Activated naive CD8-positive, alpha-beta T cell treated with anti-CD3 and anti-CD28 coated beads, Interleukin-2, amount 50 U/mL, for 24 hours (primary cell): ENCODE results near the gene WDR82.
A peak's percentile ranks its signal among the peaks of the same experiment; 100 is the strongest.

Source experiments
- ATAC-seq: fragments of 150-1000 bp; cut with Tn5 transposase; one replicate; pipeline ENCODE4 v1.10.0; 2021
- DNase-seq: peaks from one replicate; pipeline ENCODE4 v3.0.0; 2021
- H3K27ac Mint-ChIP-seq: one replicate; pipeline ENCODE4 v1.8.0; 2021; ENCODE audit warnings: mild to moderate bottlenecking, mixed read lengths
- H3K27me3 Mint-ChIP-seq: one replicate; pipeline ENCODE4 v1.8.0; 2021; ENCODE audit warnings: mixed read lengths
- H3K36me3 Mint-ChIP-seq: one replicate; pipeline ENCODE4 v1.8.0; 2021; ENCODE audit warnings: low read depth, mixed read lengths
- H3K4me1 Mint-ChIP-seq: one replicate; pipeline ENCODE4 v1.8.0; 2021; ENCODE audit warnings: mixed read lengths
- H3K4me3 Mint-ChIP-seq: one replicate; pipeline ENCODE4 v1.8.0; 2021; ENCODE audit warnings: mild to moderate bottlenecking, moderate library complexity, mixed read lengths
- H3K9me3 Mint-ChIP-seq: one replicate; pipeline ENCODE4 v1.8.0; 2021; ENCODE audit warnings: mixed read lengths

Gene WDR82

GRCh38 chr3:52314489-52314888 lies 36.0 kb upstream of the WDR82 start:
- H3K27me3 Mint-ChIP-seq, result no peaks in the 10 kb centered on the region
- peaks cover 3% of the 10 kb centered on the region for H3K36me3 Mint-ChIP-seq
- no peaks in the 10 kb centered on the region for H3K9me3 Mint-ChIP-seq
- DNase-seq, result no peak
- H3K4me1 Mint-ChIP-seq, result peaks cover 60% of the 10 kb centered on the region
- H3K4me3 Mint-ChIP-seq, result no peak overlapping the region
- H3K27ac Mint-ChIP-seq, result peak overlapping the region; percentile 38
- no peak for ATAC-seq

- peaks cover 3% of the 10 kb centered on the region for H3K36me3 Mint-ChIP-seq
- DNase-seq (peak; percentile 22), ATAC-seq (no peak)
- peaks cover 60% of the 10 kb centered on the region for H3K4me1 Mint-ChIP-seq
- H3K4me3 Mint-ChIP-seq, result no peak overlapping the region
- no peaks in the 10 kb centered on the region for H3K9me3 Mint-ChIP-seq
- no peaks in the 10 kb centered on the region for H3K27me3 Mint-ChIP-seq
- H3K27ac Mint-ChIP-seq, result peak overlapping the region; percentile 46
Observed at GRCh38 chr3:52313774-52314188, 35.3 kb upstream of the WDR82 start.

- Mint-ChIP-seq H3K4me1 (peaks cover 62% of the 10 kb centered on the region), H3K4me3 (no peak overlapping the region), H3K27ac (peak overlapping the region; percentile 46), H3K36me3 (peaks cover 3% of the 10 kb centered on the region), H3K9me3 (no peaks in the 10 kb centered on the region), H3K27me3 (no peaks in the 10 kb centered on the region)
- ATAC-seq, result no peak
- no peak for DNase-seq
Observed at GRCh38 chr3:52313188-52313773, 34.8 kb upstream of the WDR82 start.

GRCh38 chr3:52311576-52312119 lies 33.2 kb upstream of the WDR82 start:
- DNase-seq, result no peak

GRCh38 chr3:52310861-52311575 lies 32.6 kb upstream of the WDR82 start:
- ATAC-seq, result peak; percentile 94
- peaks cover 63% of the 10 kb centered on the region for H3K4me1 Mint-ChIP-seq
- peak overlapping the region; percentile 14 for H3K27ac Mint-ChIP-seq

More at GRCh38 chr3:52311576-52312119, 33.2 kb upstream of the WDR82 start:
- H3K27ac Mint-ChIP-seq, result no peak overlapping the region
- H3K4me3 Mint-ChIP-seq, result no peak overlapping the region
- peaks cover 3% of the 10 kb centered on the region for H3K36me3 Mint-ChIP-seq
- ATAC-seq, result no peak
- peaks cover 65% of the 10 kb centered on the region for H3K4me1 Mint-ChIP-seq
- no peaks in the 10 kb centered on the region for H3K9me3 Mint-ChIP-seq
- no peaks in the 10 kb centered on the region for H3K27me3 Mint-ChIP-seq

GRCh38 chr3:52308308-52308707 lies 29.9 kb upstream of the WDR82 start:
- no peak for DNase-seq
- no peaks in the 10 kb centered on the region for H3K9me3 Mint-ChIP-seq
- ATAC-seq, result no peak
- peak overlapping the region; percentile 37 for H3K27ac Mint-ChIP-seq
- no peak overlapping the region for H3K4me3 Mint-ChIP-seq
- no peaks in the 10 kb centered on the region for H3K27me3 Mint-ChIP-seq
- peaks cover 46% of the 10 kb centered on the region for H3K4me1 Mint-ChIP-seq
- H3K36me3 Mint-ChIP-seq, result peaks cover 3% of the 10 kb centered on the region

More at GRCh38 chr3:52310861-52311575, 32.6 kb upstream of the WDR82 start:
- peak; percentile 66 for DNase-seq
- Mint-ChIP-seq H3K4me3 (no peak overlapping the region), H3K27me3 (no peaks in the 10 kb centered on the region), H3K9me3 (no peaks in the 10 kb centered on the region), H3K36me3 (peaks cover 3% of the 10 kb centered on the region)

- Mint-ChIP-seq H3K9me3 (no peaks in the 10 kb centered on the region), H3K4me3 (no peak overlapping the region), H3K36me3 (peaks cover 3% of the 10 kb centered on the region), H3K4me1 (peaks cover 35% of the 10 kb centered on the region), H3K27ac (no peak overlapping the region), H3K27me3 (no peaks in the 10 kb centered on the region)
- DNase-seq (no peak), ATAC-seq (no peak)
Observed at GRCh38 chr3:52306978-52307377, 28.5 kb upstream of the WDR82 start.

GRCh38 chr3:52305926-52306325 lies 27.5 kb upstream of the WDR82 start:
- H3K9me3 Mint-ChIP-seq, result no peaks in the 10 kb centered on the region
- H3K4me3 Mint-ChIP-seq, result no peak overlapping the region
- peaks cover 29% of the 10 kb centered on the region for H3K4me1 Mint-ChIP-seq
- DNase-seq (no peak), ATAC-seq (no peak)
- H3K27ac Mint-ChIP-seq, result no peak overlapping the region
- peaks cover 3% of the 10 kb centered on the region for H3K36me3 Mint-ChIP-seq
- no peaks in the 10 kb centered on the region for H3K27me3 Mint-ChIP-seq

GRCh38 chr3:52303811-52304210 lies 25.4 kb upstream of the WDR82 start:
- Mint-ChIP-seq H3K36me3 (no peaks in the 10 kb centered on the region), H3K27ac (no peak overlapping the region), H3K4me3 (no peak overlapping the region), H3K9me3 (no peaks in the 10 kb centered on the region), H3K27me3 (no peaks in the 10 kb centered on the region), H3K4me1 (peaks cover 26% of the 10 kb centered on the region)
- DNase-seq (no peak), ATAC-seq (no peak)

- no peak overlapping the region for H3K27ac Mint-ChIP-seq
- peaks cover 20% of the 10 kb centered on the region for H3K4me1 Mint-ChIP-seq
Observed at GRCh38 chr3:52302426-52303145, 24.1 kb upstream of the WDR82 start.

GRCh38 chr3:52299879-52300611 lies 21.6 kb upstream of the WDR82 start:
- Mint-ChIP-seq H3K27me3 (no peaks in the 10 kb centered on the region), H3K27ac (no peak overlapping the region), H3K9me3 (no peaks in the 10 kb centered on the region), H3K36me3 (no peaks in the 10 kb centered on the region), H3K4me3 (no peak overlapping the region), H3K4me1 (peaks cover 13% of the 10 kb centered on the region)
- ATAC-seq (peak; percentile 42), DNase-seq (no peak)

More at GRCh38 chr3:52302426-52303145, 24.1 kb upstream of the WDR82 start:
- Mint-ChIP-seq H3K27me3 (no peaks in the 10 kb centered on the region), H3K4me3 (no peak overlapping the region), H3K36me3 (no peaks in the 10 kb centered on the region), H3K9me3 (no peaks in the 10 kb centered on the region)
- no peak for DNase-seq
- no peak for ATAC-seq

GRCh38 chr3:52299247-52299878 lies 20.9 kb upstream of the WDR82 start:
- no peak for DNase-seq
- no peak overlapping the region for H3K4me3 Mint-ChIP-seq
- H3K27me3 Mint-ChIP-seq, result no peaks in the 10 kb centered on the region
- H3K4me1 Mint-ChIP-seq, result peaks cover 13% of the 10 kb centered on the region
- H3K27ac Mint-ChIP-seq, result no peak overlapping the region
- no peaks in the 10 kb centered on the region for H3K36me3 Mint-ChIP-seq
- no peaks in the 10 kb centered on the region for H3K9me3 Mint-ChIP-seq
- ATAC-seq, result no peak

- H3K4me3 Mint-ChIP-seq, result no peak overlapping the region
- ATAC-seq (no peak), DNase-seq (no peak)
- no peaks in the 10 kb centered on the region for H3K36me3 Mint-ChIP-seq
- H3K9me3 Mint-ChIP-seq, result no peaks in the 10 kb centered on the region
- H3K27ac Mint-ChIP-seq, result no peak overlapping the region
- H3K27me3 Mint-ChIP-seq, result no peaks in the 10 kb centered on the region
- H3K4me1 Mint-ChIP-seq, result peaks cover 13% of the 10 kb centered on the region
Observed at GRCh38 chr3:52298149-52299098, 20.0 kb upstream of the WDR82 start.
